A549 treated with AZD9567 at 1 μM for 4 hours (cell line): ENCODE measurements around the gene RCC2. TPM values are rescaled to one million over a fixed set of nuclear protein-coding genes. Genes with fewer than 3 reads are reported as not detected.

Experiments used
- total RNA-seq: library from RNA; stranded (reverse); fragments of 200-300 nt; extraction: Qiagen RNA extraction; gene quantifications from 5 replicates; pipeline ENCODE4 v1.2.3, GENCODE V29; 2022; ENCODE audit not compliant: insufficient read depth

RCC2 gene
- 50.2 to 58.8 TPM (median 52.0 TPM) in 5 replicates for total RNA-seq

GRCh38 chr1:17439250-17440073, at the start of gene RCC2:
Gene RCC2, minus strand, starts transcription at chr1:17439677. Its CDS starts 1,163 bp downstream, at chr1:17438514.

DNA sequence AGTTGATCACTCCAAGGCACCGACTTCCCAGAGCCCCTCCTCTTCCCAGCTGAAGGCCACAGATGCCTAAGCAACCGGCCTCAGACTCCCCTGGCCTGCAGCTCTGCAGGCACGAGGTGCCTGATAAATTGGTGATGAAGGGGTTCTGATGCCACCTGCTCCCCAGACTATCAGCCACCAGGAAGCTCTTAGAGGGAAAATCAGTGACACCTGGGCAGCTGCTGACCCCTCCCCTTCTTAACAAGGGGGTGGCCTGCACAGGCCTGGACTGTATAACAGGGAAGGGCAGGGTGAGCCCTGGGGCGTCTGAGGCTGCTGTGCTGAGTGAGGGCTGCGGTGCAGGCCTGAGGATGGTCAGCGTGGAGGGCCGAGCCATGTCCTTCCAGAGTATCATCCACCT, 67.6 kb downstream of the RCC2 start, which contains the start of gene PADI6:
PADI6 (plus strand) TSS at position 301 of the 400 bp plus-strand sequence; CDS start at position 351, 50 bp downstream.

Other genes starting within 250 kb of the RCC2 start
- 0.85 to 1.5 TPM (median 1.1 TPM) in 5 replicates for gene PADI1, start 234.5 kb downstream of the RCC2 start, total RNA-seq
- gene PADI3, start 190.6 kb downstream of the RCC2 start, total RNA-seq = 0.80 to 1.3 TPM (median 0.93 TPM) in 5 replicates
- gene PADI4, start 131.5 kb downstream of the RCC2 start, total RNA-seq = 0.08 TPM in 1 of 5 replicates, not detected in the others
- not detected in 5 replicates for gene PADI6, start 67.5 kb downstream of the RCC2 start, total RNA-seq
- 5.2 to 6.9 TPM (median 5.6 TPM) in 5 replicates for gene ARHGEF10L, start 100.0 kb upstream of the RCC2 start, total RNA-seq